SU-DHL-6 (cell line): ENCODE measurements around the gene TMED8.

ENCODE experiments used
- H2AFZ ChIP-seq: fragments of 200-600 bp; sonication (generic); 2 replicates; pipeline ENCODE4 v1.6.1; 2014; ENCODE audit warnings: low read depth, mild to moderate bottlenecking, moderate library complexity, mixed read lengths, antibody characterized with exemption, low read length; ENCODE audit not compliant: severe bottlenecking
- H3F3A ChIP-seq: fragments of 200-600 bp; shearing (Covaris generic); 2 replicates; pipeline ENCODE4 v1.6.0; 2016; ENCODE audit warnings: antibody characterized with exemption, mild to moderate bottlenecking; ENCODE audit not compliant: insufficient read depth
- H3K27ac ChIP-seq: fragments of 200-600 bp; sonication (generic); 2 replicates; pipeline ENCODE4 v1.5.1; 2016; ENCODE audit warnings: low read depth, mild to moderate bottlenecking, low read length, moderate library complexity, mixed read lengths
- H3K27me3 ChIP-seq: fragments of 200-600 bp; sonication (generic), shearing (Covaris generic); 2 replicates; pipeline ENCODE4 v1.6.0; 2014; ENCODE audit warnings: mild to moderate bottlenecking, low read length
- H3K36me3 ChIP-seq: fragments of 200-600 bp; sonication (generic); 2 replicates; pipeline ENCODE4 v1.6.1; 2014; ENCODE audit warnings: mild to moderate bottlenecking, low read length, mixed read lengths
- H3K4me2 ChIP-seq: fragments of 300-600, 200-600 bp; shearing (Covaris generic), sonication (generic); 2 replicates; pipeline ENCODE4 v1.6.0; 2014; ENCODE audit warnings: low read length, low read depth, mild to moderate bottlenecking; ENCODE audit not compliant: poor library complexity, severe bottlenecking
- H3K4me3 ChIP-seq: fragments of 200-600 bp; sonication (generic); 2 replicates; pipeline ENCODE4 v1.5.1; 2014; ENCODE audit warnings: antibody characterized with exemption, low read length, mild to moderate bottlenecking, mixed read lengths; ENCODE audit not compliant: insufficient read depth, poor library complexity, severe bottlenecking
- H3K79me2 ChIP-seq: fragments of 200-600 bp; sonication (generic); 2 replicates; pipeline ENCODE4 v1.6.1; 2014; ENCODE audit warnings: mild to moderate bottlenecking, low read length, moderate library complexity; ENCODE audit not compliant: insufficient read depth
- H3K9ac ChIP-seq: fragments of 200-600 bp; sonication (generic); 2 replicates; pipeline ENCODE4 v1.7.0; 2014; ENCODE audit warnings: mild to moderate bottlenecking, low read length
- H3K9me2 ChIP-seq: fragments of 200-600 bp; sonication (generic); replicated peaks from 2 replicates; pipeline ENCODE4 v1.6.1; 2014; ENCODE audit warnings: low read length; ENCODE audit not compliant: insufficient read depth
- H3K9me3 ChIP-seq: fragments of 200-600 bp; sonication (generic); 2 replicates; pipeline ENCODE4 v1.6.1; 2014; ENCODE audit warnings: low read length, mixed read lengths; ENCODE audit not compliant: insufficient read depth
- H4K20me1 ChIP-seq: fragments of 200-600 bp; sonication (generic); 2 replicates; pipeline ENCODE4 v1.6.1; 2014; ENCODE audit warnings: low read depth, mild to moderate bottlenecking, antibody characterized with exemption, low read length, moderate library complexity, mixed read lengths
- EZH2phosphoT487 ChIP-seq: fragments of 200-600 bp; sonication (generic), shearing (Covaris generic); conservative IDR thresholded peaks from 2 replicates; pipeline ENCODE4 v1.6.1; 2018; ENCODE audit warnings: mild to moderate bottlenecking, antibody characterized with exemption, low read length, moderate library complexity, mixed read lengths
- TF ChIP-seq, protein P1 (sequence below): fragments of 200-600 bp; sonication (generic); IDR thresholded peaks from one replicate; pipeline ENCODE4 v1.5.1; 2017; ENCODE audit warnings: antibody characterized with exemption, mild to moderate bottlenecking, low read length, moderate library complexity; ENCODE audit not compliant: insufficient read depth, poor library complexity, severe bottlenecking

The TMED8 gene

GRCh38 chr14:77377502-77377844 is 579 bp upstream of the TMED8 start:
- Histone ChIP-seq H3K36me3 (no peaks in the 10 kb centered on the region), H3K9me3 (no peaks in the 10 kb centered on the region), H3K27me3 (no peaks in the 10 kb centered on the region), H3K9me2 (no peaks in the 10 kb centered on the region), H3F3A (peaks cover 23% of the 10 kb centered on the region), H3K4me2 (peak overlapping the region; percentile 95), H3K9ac (peak overlapping the region; percentile 93), H2AFZ (peak overlapping the region; percentile 95), H3K79me2 (peaks cover 38% of the 10 kb centered on the region), H3K4me3 (peak overlapping the region; percentile 89), H4K20me1 (no peaks in the 10 kb centered on the region), H3K27ac (no peak overlapping the region)
- TF ChIP-seq, protein P1, sequence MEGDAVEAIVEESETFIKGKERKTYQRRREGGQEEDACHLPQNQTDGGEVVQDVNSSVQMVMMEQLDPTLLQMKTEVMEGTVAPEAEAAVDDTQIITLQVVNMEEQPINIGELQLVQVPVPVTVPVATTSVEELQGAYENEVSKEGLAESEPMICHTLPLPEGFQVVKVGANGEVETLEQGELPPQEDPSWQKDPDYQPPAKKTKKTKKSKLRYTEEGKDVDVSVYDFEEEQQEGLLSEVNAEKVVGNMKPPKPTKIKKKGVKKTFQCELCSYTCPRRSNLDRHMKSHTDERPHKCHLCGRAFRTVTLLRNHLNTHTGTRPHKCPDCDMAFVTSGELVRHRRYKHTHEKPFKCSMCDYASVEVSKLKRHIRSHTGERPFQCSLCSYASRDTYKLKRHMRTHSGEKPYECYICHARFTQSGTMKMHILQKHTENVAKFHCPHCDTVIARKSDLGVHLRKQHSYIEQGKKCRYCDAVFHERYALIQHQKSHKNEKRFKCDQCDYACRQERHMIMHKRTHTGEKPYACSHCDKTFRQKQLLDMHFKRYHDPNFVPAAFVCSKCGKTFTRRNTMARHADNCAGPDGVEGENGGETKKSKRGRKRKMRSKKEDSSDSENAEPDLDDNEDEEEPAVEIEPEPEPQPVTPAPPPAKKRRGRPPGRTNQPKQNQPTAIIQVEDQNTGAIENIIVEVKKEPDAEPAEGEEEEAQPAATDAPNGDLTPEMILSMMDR, result no peak
- TF ChIP-seq EZH2phosphoT487, result no peak

GRCh38 chr14:77375973-77376770 is 722 bp downstream of the TMED8 start:
- Histone ChIP-seq H3K36me3 (no peaks in the 10 kb centered on the region; the same call in 1 of the 2 replicates), H3F3A (peaks cover 33% of the 10 kb centered on the region), H3K27ac (peak overlapping the region; percentile 96), H3K27me3 (no peaks in the 10 kb centered on the region), H3K9me3 (no peaks in the 10 kb centered on the region), H3K9me2 (no peaks in the 10 kb centered on the region), H2AFZ (peak overlapping the region; percentile 95), H3K4me3 (peak overlapping the region; percentile 89), H4K20me1 (no peaks in the 10 kb centered on the region), H3K79me2 (peaks cover 43% of the 10 kb centered on the region), H3K4me2 (peak overlapping the region; percentile 95), H3K9ac (peak overlapping the region; percentile 93)
- TF ChIP-seq, protein P1, result no peak
- no peak for TF ChIP-seq EZH2phosphoT487

DNA sequence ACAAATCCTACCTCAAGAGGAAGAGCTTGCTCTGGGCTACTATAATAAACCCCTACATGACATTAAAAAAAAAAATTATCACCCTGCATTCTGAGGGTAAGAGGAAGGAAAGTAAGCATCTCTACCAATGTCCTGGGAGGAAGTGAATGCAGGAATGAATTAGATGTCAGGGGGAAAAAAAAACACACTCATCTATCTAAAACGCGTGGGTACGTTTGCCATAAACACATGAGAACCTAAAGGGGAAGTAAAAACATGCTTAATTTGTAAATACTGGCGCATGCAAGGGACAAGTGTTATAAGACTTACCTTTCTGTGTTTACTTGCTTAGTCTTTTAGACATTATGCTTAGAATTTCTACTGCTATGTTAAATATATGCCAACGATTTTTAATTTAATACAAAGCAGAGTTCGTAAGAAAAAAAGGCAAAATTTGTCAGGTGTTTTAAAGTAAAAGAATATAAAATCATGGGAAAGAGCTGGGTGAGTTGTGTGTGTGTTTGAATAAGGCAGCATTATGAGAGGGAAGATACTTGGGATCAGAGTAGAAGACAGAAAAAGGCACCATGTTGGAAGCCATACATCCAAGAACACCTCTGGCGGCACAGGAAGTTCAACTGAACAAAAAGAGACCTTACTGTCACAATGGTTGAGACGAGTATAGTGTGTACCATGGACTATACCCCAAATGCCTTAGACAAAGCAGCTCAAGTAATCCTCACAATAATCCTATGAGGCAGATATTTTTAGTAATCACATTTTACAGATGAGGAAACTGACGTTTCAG is 1.5 kb downstream of the TMED8 start:
- Histone ChIP-seq H3K79me2 (peaks cover 50% of the 10 kb centered on the region), H3K9me3 (no peaks in the 10 kb centered on the region)

More for the DNA sequence above, 1.5 kb downstream of the TMED8 start:
- Histone ChIP-seq H3K27me3 (no peaks in the 10 kb centered on the region), H4K20me1 (no peaks in the 10 kb centered on the region), H2AFZ (no peak overlapping the region), H3K4me2 (peak overlapping the region; percentile 95), H3F3A (peaks cover 33% of the 10 kb centered on the region), H3K4me3 (peak overlapping the region; percentile 89), H3K9ac (peak overlapping the region; percentile 93), H3K9me2 (no peaks in the 10 kb centered on the region), H3K36me3 (no peaks in the 10 kb centered on the region; the same call in 1 of the 2 replicates), H3K27ac (peak overlapping the region; percentile 96)
- TF ChIP-seq, protein P1, result no peak
- TF ChIP-seq EZH2phosphoT487, result no peak
